Measurements from ENCODE around the gene TREM2. TPM values are rescaled to one million over a fixed set of nuclear protein-coding genes. Genes with fewer than 3 reads are reported as not detected.

The TREM2 gene
- total RNA-seq, 1 donor from 2014 or later, result not detected

- DNase-seq (ENCODE audit: low spot score), result no peak
- TF ChIP-seq CTCF (IDR thresholded peaks at IDR 0.05), result no peak
- H3K4me1 Mint-ChIP-seq (ENCODE audit: low read depth), result no peaks in the 10 kb centered on the region
- H3K36me3 Mint-ChIP-seq (ENCODE audit: low read depth), result no peaks in the 10 kb centered on the region
- no peaks in the 10 kb centered on the region for H3K9me3 Mint-ChIP-seq (ENCODE audit: low read depth)
- peaks cover 41% of the 10 kb centered on the region for H3K27me3 Mint-ChIP-seq (ENCODE audit: low read depth)
- no peak overlapping the region for H3K27ac Mint-ChIP-seq (ENCODE audit: unreplicated experiment)
- H3K4me3 Mint-ChIP-seq (ENCODE audit: unreplicated experiment), result no peak overlapping the region
These were observed 16.2 kb upstream of the TREM2 start for GRCh38 chr6:41179163-41179562.

GRCh38 chr6:41177695-41178094 lies 14.8 kb upstream of the TREM2 start:
- DNase-seq (ENCODE audit: low spot score), result no peak
- no peak for TF ChIP-seq CTCF (IDR thresholded peaks at IDR 0.05)
- H3K4me1 Mint-ChIP-seq (ENCODE audit: low read depth), result no peaks in the 10 kb centered on the region

GRCh38 chr6:41177287-41177686 lies 14.4 kb upstream of the TREM2 start:
- Mint-ChIP-seq H3K27ac (ENCODE audit: unreplicated experiment) (no peak overlapping the region), H3K36me3 (ENCODE audit: low read depth) (no peaks in the 10 kb centered on the region), H3K4me3 (ENCODE audit: unreplicated experiment) (no peak overlapping the region), H3K9me3 (ENCODE audit: low read depth) (no peaks in the 10 kb centered on the region), H3K27me3 (ENCODE audit: low read depth) (peaks cover 35% of the 10 kb centered on the region), H3K4me1 (ENCODE audit: low read depth) (no peaks in the 10 kb centered on the region)
- DNase-seq (ENCODE audit: low spot score), result no peak
- no peak for TF ChIP-seq CTCF (IDR thresholded peaks at IDR 0.05)

More at GRCh38 chr6:41177695-41178094, 14.8 kb upstream of the TREM2 start:
- Mint-ChIP-seq H3K27me3 (ENCODE audit: low read depth) (peaks cover 37% of the 10 kb centered on the region), H3K27ac (ENCODE audit: unreplicated experiment) (no peak overlapping the region), H3K9me3 (ENCODE audit: low read depth) (no peaks in the 10 kb centered on the region), H3K4me3 (ENCODE audit: unreplicated experiment) (no peak overlapping the region), H3K36me3 (ENCODE audit: low read depth) (no peaks in the 10 kb centered on the region)

GRCh38 chr6:41176189-41176588 lies 13.3 kb upstream of the TREM2 start:
- TF ChIP-seq CTCF (IDR thresholded peaks at IDR 0.05), result no peak
- no peak overlapping the region for H3K4me3 Mint-ChIP-seq (ENCODE audit: unreplicated experiment)
- no peaks in the 10 kb centered on the region for H3K36me3 Mint-ChIP-seq (ENCODE audit: low read depth)
- no peaks in the 10 kb centered on the region for H3K9me3 Mint-ChIP-seq (ENCODE audit: low read depth)
- DNase-seq (ENCODE audit: low spot score), result no peak
- H3K4me1 Mint-ChIP-seq (ENCODE audit: low read depth), result no peaks in the 10 kb centered on the region
- H3K27me3 Mint-ChIP-seq (ENCODE audit: low read depth), result peaks cover 38% of the 10 kb centered on the region
- H3K27ac Mint-ChIP-seq (ENCODE audit: unreplicated experiment), result no peak overlapping the region

- H3K4me1 Mint-ChIP-seq (ENCODE audit: low read depth), result no peaks in the 10 kb centered on the region
- no peaks in the 10 kb centered on the region for H3K36me3 Mint-ChIP-seq (ENCODE audit: low read depth)
- no peak overlapping the region for H3K4me3 Mint-ChIP-seq (ENCODE audit: unreplicated experiment)
- DNase-seq (ENCODE audit: low spot score), result no peak
- H3K9me3 Mint-ChIP-seq (ENCODE audit: low read depth), result no peaks in the 10 kb centered on the region
- TF ChIP-seq CTCF (IDR thresholded peaks at IDR 0.05), result no peak
- no peak overlapping the region for H3K27ac Mint-ChIP-seq (ENCODE audit: unreplicated experiment)
- H3K27me3 Mint-ChIP-seq (ENCODE audit: low read depth), result peaks cover 44% of the 10 kb centered on the region
These were observed 12.2 kb upstream of the TREM2 start for GRCh38 chr6:41175084-41175483.

Data from chondrocyte (in vitro differentiated cells).